Measurements from ENCODE around the gene TRO. TPM values are rescaled to one million over a fixed set of nuclear protein-coding genes. Genes with fewer than 3 reads are reported as not detected.

TRO gene
- total RNA-seq, 3 donors from 2014 or later (not counting 1 experiment from before 2014, with no cell fraction given) = 2.9 to 4.3 (median 4.2) TPM

- no peaks in the 10 kb centered on the region for H3K36me3 Mint-ChIP-seq
- no peaks in the 10 kb centered on the region for H3K9me3 Mint-ChIP-seq
- WGBS (ENCODE audit: insufficient coverage) = 85% methylated on average over 8 of the region's 8 CpGs
- TF ChIP-seq CTCF (IDR thresholded peaks at IDR 0.05) = no peak
- Histone ChIP-seq H3K4me3 (ENCODE audit: low read length) (no peak overlapping the region), H3K27ac (ENCODE audit: low read length) (no peak overlapping the region), H3K36me3 (ENCODE audit: control insufficient read depth, insufficient read depth, low read length) (no peaks in the 10 kb centered on the region), H3K27me3 (ENCODE audit: control insufficient read depth, insufficient read depth, low read length) (no peaks in the 10 kb centered on the region), H3K4me1 (ENCODE audit: control insufficient read depth, insufficient read depth, low read length) (no peaks in the 10 kb centered on the region), H3K9me3 (ENCODE audit: control insufficient read depth, insufficient read depth, low read length) (no peaks in the 10 kb centered on the region)
- no peak for ATAC-seq
- H3K4me3 Mint-ChIP-seq = no peak overlapping the region
- DNase-seq = no peak
- no peaks in the 10 kb centered on the region for H3K4me1 Mint-ChIP-seq
- H3K27me3 Mint-ChIP-seq (ENCODE audit: low read depth in 2 of 2) = peaks cover 0 to 6% of the 10 kb centered on the region in 2 donors
- intact Hi-C loops (cut with micrococcal nuclease) = no loop called here
- H3K27ac Mint-ChIP-seq = no peak overlapping the region
Observed at GRCh38 chrX:54950730-54951375, 30.2 kb downstream of the TRO start.

GRCh38 chrX:54961750-54962149, 41.1 kb downstream of the TRO start:
- H3K4me3 Mint-ChIP-seq = no peak overlapping the region
- DNase-seq (no peak), ATAC-seq (no peak)
- peaks cover 0 to 7% of the 10 kb centered on the region in 2 donors for H3K4me1 Mint-ChIP-seq
- no peak for TF ChIP-seq CTCF (IDR thresholded peaks at IDR 0.05)
- H3K4me3 ChIP-seq (ENCODE audit: low read length) = no peak overlapping the region
- no peaks in the 10 kb centered on the region for H3K4me1 ChIP-seq (ENCODE audit: control insufficient read depth, insufficient read depth, low read length)
- H3K27ac ChIP-seq (ENCODE audit: low read length) = no peak overlapping the region
- H3K36me3 ChIP-seq (ENCODE audit: control insufficient read depth, insufficient read depth, low read length) = no peaks in the 10 kb centered on the region
- H3K9me3 ChIP-seq (ENCODE audit: control insufficient read depth, insufficient read depth, low read length) = no peaks in the 10 kb centered on the region
- no peak overlapping the region for H3K27ac Mint-ChIP-seq
- 93% methylated on average over 1 of the region's 1 CpG for WGBS (ENCODE audit: insufficient coverage)
- no peaks in the 10 kb centered on the region for H3K27me3 ChIP-seq (ENCODE audit: control insufficient read depth, insufficient read depth, low read length)
- no peaks in the 10 kb centered on the region for H3K36me3 Mint-ChIP-seq
- peaks cover 5 to 34% of the 10 kb centered on the region in 2 donors for H3K27me3 Mint-ChIP-seq (ENCODE audit: low read depth in 2 of 2)
- no peaks in the 10 kb centered on the region for H3K9me3 Mint-ChIP-seq
- intact Hi-C loops (cut with micrococcal nuclease) = no loop called here

GRCh38 chrX:54964766-54965497, 44.3 kb downstream of the TRO start:
- Mint-ChIP-seq H3K36me3 (no peaks in the 10 kb centered on the region), H3K4me1 (peaks cover 0 to 7% of the 10 kb centered on the region in 2 donors), H3K27me3 (ENCODE audit: low read depth in 2 of 2) (peaks cover 5 to 37% of the 10 kb centered on the region in 2 donors), H3K27ac (no peak overlapping the region), H3K4me3 (no peak overlapping the region), H3K9me3 (no peaks in the 10 kb centered on the region)
- intact Hi-C loops (cut with micrococcal nuclease) = no loop called here
- Histone ChIP-seq H3K36me3 (ENCODE audit: control insufficient read depth, insufficient read depth, low read length) (no peaks in the 10 kb centered on the region), H3K4me1 (ENCODE audit: control insufficient read depth, insufficient read depth, low read length) (no peaks in the 10 kb centered on the region), H3K9me3 (ENCODE audit: control insufficient read depth, insufficient read depth, low read length) (no peaks in the 10 kb centered on the region), H3K27me3 (ENCODE audit: control insufficient read depth, insufficient read depth, low read length) (no peaks in the 10 kb centered on the region), H3K27ac (ENCODE audit: low read length) (no peak overlapping the region), H3K4me3 (ENCODE audit: low read length) (no peak overlapping the region)
- TF ChIP-seq CTCF (IDR thresholded peaks at IDR 0.05) = no peak
- DNase-seq = peak in 1 of 2 donors; percentile 40
- ATAC-seq = no peak
- WGBS (ENCODE audit: insufficient coverage) = 82% methylated on average over 1 of the region's 4 CpGs

Measured in natural killer cell (primary cell).